Iris pigment epithelial cell (primary cell): ENCODE results near the gene NAPB.
A peak's percentile ranks its signal among the peaks of the same experiment; 100 is the strongest.

Experiments
- DNase-seq: peaks from one replicate; pipeline ENCODE4 v3.0.0-alpha.2; 2011; ENCODE audit warnings: low read depth

NAPB gene

DNA sequence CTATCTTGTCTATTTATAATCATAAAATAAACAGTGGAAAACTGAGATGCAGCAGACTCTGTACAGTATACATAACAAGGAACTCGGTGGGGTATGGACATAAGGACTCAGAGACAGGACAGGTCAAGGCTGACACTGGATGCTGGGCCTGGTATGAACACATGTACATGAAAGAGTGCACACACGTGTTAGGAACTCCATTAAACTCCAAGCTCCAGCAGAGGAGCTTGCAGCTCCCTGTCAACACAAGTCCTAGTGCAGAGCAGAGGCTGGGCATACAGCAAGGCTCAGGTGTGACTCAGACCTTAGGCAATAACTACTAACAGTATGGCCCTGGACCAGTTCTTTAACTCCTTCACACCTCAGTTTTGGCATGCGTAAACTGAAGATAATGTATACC is 17.1 kb downstream of the NAPB start:
- DNase-seq, result peak; percentile 82

DNA sequence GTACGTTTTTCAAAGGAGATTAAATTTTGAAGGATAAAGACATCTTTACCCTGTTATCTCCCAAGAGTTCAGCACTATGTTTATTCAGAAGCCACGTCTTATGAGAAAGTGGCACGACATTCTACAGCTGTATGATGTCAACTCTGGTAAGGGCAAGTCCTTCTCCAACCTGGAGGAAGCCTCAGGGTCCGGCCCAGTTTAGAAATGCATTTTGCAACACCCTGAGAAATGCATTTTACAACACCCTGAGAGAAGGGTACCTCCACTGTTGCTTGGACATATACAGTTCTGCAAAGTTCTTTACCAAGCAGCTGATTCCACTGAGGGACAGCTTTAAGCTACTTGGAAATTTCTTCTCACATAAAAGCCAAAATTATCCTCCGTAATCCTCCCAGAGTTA is 17.5 kb downstream of the NAPB start:
- DNase-seq, result peak; percentile 11

DNA sequence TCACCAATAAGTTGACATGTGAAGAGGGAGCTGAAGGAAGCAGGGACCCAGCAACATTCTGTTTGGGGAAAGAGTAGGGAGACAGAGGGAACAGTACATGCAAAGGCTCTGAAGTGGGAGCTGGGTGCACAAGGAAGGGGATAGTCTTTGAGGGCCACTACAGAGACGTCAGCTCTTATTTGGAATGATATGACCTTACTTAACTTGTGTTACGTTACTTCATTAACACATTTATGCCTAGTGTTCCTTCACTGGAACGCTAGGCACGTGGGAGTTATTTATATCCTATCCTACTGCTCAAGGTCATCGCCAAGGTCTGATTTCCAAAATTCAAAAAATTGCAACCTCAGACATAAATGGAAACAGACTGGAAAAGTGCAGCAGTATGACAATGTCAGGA is 20.2 kb downstream of the NAPB start:
- no peak for DNase-seq

DNA sequence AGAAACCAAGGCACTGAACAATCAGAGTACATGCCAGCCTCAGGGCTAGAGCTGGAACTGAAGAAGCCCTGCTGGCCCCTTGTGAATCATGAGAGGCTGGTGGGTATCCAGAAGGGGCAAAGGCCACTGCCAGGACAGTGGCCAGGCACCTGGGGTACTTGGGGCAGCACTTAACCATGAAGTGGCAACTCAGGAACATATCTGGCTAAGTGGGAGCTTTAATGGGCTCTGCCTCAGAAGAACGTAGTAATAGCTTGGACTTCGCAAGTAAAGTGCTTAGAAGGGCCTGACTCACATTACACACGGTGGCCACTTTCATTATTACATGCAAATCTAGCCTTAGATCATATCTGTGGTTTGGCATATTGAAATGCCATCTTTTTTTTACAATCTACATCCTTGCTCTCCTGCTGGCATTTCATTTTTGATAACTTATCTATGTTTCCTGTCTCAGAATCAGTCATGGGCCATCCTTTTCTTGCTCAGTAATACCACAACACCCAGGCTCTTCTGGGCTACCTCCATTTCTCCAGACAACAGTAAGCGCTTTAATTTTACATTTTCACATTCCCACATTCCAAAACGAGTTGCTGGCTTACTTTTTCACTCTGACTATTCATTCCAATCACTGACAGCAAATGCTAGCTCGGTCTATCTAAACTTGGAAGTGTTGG is 21.6 kb downstream of the NAPB start:
- peak; percentile 72 for DNase-seq

DNA sequence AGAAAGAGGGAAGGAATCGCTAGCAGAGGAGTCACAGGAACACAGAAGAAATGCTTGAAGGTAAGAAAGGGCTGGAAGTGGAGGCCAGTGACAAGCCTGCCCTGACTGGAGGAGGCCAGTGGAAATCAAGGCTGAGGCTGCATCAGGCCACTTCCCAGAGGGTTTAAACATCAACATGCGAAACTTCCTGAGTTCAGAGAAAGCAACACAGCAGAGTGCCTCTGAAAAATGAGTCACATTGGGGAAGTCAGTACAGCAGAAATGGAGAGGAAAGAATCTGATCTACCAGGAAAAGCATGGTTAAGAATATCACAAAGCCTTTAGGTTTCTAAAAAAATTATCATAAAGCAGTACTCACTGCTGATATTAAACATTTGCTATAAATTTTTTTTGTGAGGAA is 23.3 kb downstream of the NAPB start:
- DNase-seq, result peak; percentile 79

DNA sequence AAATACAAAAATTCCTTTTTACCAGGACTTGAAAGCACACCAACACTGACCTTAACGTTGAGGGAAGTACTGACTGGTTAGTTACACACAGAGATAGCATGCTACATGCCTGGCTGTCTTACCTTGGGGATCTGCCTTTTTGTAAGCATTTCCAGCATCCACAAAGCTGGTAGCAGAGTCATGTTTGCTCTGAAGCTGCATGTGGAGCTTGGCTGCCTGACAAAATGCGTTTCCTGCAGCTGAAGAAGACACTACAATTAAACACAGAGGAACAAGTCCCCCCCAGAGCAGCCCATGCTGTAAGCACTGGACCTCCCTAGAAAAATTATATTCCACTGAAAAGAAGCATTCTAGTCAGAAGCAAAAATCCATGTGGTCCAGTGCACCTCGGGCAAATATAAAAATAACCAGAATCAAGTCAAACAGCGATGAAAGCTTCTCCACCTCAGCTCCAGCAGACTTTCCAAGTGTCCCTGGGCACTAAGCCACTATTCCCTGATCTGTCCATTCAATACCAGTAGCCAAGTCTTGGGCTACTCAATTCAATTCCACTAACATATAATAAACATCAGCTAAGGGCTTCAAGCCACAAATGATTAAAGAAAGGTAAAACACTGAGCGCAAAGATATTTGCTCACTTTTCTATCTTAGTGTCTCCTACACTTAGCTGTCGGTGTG is 24.2 kb downstream of the NAPB start:
- peak; percentile 25 for DNase-seq

DNA sequence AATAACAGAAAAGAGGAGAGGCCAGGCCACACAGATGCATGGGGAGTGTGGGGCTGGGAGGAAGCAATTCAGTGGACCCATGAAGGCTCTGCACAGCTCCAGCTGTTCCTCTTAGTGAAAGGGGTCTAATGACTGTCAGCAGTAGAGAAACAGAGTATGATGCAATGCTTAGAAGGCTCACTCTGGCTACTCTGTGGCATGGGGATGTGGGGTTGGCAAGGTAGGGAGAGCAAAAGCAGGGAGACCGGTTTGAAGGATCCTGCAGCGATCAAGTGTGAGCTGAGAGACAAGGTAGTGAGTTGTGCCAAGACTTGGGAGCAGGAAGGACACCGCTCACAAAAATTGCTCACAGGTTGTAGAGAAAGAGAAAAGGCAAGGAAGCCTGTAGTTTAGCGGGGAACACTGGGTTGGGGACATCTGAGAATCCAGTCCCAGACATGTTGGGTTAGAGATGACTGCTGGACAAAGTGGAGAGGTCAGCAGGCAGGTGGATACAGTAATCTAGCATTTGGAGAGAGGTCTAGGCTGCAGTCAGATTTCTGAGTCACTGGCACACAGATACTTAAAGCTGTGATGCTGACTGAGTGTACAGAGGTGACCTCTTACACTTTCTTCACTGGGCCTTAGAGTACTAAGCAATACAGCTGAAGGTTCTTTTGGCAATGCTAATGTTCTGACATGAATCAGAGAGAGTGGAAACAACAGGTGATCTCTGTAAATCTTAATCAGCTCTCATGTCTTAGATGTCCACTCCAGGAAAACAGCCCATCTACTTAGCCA is 27.1 kb downstream of the NAPB start:
- DNase-seq, result peak; percentile 26

DNA sequence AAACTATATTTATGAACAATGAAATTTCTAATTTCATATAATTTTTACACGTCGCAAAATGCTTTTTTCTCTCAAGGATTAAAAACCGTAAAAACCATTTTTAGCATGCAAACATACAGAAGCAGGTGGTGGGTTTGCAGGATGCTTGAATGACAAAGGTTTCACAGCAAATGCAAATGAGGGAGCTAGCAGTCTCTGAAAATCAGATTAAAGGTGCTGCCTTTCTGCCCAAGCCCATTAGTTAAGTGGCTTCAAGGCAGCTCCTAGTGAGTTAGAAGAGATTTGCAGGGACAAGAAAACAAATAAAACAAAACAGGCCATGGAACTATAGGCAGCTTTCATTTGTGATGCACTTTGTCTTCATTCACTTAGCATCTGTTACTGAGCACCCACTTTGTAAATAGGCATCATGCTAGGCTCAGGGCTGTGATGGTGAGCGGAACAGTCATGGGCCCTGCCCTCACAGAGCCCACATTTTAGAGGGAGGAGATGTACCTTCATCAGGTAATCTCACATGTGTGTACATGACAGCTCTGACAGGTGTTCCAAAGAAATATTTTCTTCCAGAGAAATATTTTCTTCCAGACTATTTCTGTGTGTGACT is 29.5 kb downstream of the NAPB start:
- no peak for DNase-seq

DNA sequence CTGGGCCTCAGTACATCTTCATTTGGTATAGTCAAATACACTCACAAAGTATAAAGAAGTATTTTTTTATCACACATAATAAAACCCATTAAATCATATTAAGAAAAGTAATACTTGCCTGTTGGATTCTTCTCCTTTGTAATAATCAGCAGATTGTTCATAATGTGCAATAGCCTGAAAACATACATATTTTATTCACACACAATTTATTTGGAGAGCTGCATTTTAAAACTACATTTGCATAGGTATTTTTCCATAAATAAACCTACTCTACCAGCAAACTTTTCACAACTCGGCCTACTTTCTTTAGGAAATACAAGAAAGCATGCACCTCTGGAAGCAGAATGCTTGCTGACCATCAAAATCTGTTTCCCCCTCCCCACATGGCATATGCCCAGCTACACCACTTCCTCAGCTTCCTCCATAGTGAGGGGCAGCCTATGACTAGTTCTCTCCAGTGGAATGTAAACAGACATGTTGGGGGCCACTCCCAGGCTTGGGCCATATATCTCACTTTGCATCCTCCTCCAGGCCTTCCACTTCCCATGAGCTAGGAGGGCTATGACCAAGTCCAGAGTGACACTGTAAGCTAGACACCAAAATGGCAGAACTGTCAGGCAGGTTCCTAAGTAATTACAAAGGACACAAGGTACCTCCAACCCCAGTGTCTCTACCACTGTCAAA is 31.1 kb downstream of the NAPB start:
- no peak for DNase-seq

DNA sequence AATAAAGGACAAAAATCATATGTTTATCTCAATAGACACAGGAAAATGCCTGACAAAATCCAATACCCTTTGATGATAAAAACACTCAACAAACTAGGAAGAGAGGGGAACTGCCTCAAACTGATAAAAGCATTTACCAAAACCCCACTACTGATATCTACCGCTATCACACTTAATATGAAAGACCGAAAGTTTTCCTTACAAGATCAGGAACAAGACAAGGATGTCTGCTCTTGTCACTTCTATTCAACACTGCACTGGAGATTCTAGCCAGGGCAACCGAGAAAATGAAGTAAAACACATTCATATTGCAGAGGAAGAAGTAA is 34.2 kb downstream of the NAPB start:
- no peak for DNase-seq

DNA sequence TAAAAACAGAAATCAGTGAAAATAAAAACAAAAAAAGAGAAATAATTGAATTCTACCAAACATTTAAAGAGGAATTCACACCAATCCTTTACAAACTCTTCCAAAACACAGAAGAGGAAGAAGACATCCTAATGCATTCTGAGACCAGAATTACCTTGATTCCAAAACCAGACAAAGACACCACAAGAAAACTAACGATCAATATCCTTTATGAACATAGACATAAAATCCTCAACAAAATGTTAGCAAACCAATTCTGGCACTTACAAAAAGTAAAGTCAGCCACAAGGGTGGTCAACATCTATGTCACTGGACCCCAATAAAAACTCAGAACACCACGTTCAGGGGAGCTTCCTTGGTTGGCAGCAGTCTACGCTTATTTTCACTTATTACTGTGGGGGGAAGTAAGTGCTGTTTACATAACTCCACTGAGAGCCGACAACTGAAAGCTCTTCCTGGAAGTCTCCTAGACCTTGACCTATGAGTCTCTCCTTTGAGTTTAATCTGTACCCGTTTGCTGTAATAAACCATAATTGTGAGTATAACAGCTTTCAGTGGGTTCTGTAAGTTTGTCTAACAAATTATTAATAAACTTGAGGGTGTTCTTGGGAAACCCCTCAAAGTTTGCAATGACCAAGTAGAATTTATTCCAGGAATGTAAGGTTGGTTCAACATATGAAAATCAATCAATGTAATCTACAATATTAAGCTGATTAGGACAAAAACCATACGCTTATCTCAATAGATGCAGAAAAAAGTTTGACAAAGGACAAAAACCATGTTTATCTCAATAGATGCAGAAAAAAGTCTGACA is 34.8 kb downstream of the NAPB start:
- DNase-seq, result no peak

DNA sequence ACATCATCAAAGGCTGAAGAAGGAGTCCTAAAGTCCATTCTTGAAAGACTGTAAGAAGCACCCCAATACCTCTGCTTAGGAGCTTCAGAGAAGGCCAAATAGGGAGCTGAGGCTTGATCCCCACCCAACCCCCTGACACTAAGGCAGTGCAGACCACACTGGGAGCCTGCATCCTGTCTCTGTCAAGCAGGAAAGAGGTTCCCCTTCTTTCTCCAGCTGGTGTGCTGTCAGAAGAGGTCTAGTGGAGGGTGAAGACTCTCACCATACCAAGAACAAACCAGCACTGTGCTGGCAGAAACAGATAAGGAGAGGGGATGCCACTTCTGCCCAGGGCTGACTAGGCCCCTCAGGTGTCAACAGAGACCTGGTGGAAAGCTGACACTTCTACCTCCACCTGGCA is 39.4 kb downstream of the NAPB start:
- DNase-seq, result no peak

DNA sequence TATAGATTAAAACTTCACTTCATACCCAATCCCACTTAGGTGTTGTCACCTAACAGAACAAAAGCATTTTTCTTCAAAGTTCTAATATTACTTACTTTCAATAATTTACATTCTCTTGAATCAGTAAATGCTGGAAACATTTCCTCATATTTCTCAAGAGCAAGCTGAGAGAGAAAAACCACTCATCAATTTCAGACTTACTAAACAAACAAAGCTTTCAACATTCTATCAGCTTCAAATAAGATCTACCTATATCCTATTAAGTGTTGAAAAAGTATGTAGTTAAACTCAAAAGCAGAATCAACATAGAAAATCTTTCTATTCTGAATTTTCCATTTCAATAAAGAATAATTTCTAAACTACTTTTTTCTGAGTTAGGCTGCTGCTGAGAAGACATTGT is 41.5 kb downstream of the NAPB start:
- no peak for DNase-seq

DNA sequence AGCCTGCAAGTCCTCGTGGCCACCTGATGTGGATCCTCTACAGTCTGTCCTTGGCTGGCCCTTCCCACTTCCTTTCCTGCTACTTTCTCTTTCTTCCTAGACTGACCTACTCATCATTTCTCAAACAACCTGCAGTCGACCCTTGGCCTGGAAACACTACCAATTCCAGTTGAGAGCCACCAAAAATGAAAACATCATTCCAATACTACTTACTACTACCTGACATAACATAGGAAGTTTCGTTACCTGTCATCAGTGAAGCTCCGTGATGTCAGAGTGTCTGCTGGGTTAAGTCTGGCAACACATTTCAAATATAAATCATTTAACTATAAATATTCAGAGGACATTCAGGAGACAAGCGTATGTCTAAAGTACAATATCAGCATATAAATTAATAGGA is 45.5 kb downstream of the NAPB start:
- DNase-seq, result no peak

DNA sequence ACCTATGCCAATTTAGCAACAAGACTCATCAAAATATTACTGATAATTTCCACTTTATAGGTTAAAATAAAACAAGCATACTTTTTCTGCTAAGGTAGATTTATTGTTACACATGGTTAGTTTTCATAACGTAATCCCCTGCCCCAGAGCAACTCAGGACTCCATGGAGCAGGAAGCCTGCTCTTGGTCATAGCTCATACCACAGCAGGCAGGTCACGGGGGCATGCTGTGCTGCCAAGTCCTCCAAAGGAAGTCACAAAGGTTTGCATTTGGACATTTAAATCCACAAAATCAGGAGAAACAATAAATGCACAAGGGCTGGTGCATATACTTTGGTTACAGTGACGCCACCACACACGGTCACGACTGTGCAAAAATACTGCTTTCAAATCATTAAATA is 46.8 kb downstream of the NAPB start:
- peak; percentile 41 for DNase-seq

DNA sequence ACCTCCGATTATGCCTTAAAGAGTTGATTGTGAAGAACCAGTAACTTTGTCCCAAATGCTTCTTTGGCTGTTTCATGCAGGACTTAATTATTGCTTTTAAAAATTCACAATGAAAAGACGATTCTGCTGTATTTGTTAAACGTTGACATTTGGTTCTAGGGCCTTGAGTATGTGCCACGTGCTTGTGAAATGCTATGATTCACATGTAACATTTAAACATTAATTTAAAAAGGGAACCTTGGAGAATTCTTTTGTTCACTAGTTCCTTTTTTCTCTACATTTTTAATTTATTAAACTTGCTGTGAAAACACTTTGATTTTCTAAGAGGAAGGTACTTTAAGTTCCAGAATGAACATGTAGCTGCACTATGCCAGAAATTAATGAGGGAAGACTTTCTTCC is 49.8 kb downstream of the NAPB start:
- no peak for DNase-seq

DNA sequence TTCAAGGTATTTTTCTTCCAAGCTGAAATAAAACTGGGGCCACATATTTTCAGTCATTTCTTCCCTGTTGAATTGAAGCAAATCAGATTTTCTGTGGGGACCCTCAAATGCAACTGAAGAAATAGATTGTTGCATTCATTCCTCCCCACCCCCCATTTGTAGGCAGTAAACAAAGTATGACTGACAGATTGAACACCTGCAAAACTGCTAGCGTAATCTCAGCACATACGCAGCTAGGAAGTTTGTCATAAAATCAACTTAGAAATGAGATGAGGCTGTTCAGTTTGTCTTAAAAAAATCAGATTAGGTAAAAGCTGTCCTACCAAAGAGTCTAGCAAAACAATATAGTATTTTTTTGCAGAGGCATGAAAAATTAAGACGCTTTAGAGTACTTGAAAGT is 50.4 kb downstream of the NAPB start:
- DNase-seq, result no peak

DNA sequence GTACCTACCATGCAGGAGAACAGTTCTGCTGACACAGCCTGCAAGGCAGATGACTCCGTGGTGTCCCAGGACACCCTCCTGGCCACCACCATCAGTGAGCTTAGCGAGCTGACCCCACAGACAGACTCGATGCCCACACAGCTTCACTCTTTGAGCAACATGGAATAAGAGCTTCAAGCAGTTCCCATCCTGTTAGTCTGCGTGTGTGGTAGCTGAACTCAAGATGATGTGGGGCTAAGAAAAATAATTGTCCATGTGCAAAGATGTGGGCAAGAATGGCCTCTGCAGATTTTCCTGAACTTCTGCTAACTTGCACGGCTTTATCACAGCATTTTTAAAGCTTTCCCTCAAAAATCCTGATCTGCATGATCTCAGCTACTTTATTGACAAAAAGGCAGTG is 51.0 kb downstream of the NAPB start:
- DNase-seq, result no peak

DNA sequence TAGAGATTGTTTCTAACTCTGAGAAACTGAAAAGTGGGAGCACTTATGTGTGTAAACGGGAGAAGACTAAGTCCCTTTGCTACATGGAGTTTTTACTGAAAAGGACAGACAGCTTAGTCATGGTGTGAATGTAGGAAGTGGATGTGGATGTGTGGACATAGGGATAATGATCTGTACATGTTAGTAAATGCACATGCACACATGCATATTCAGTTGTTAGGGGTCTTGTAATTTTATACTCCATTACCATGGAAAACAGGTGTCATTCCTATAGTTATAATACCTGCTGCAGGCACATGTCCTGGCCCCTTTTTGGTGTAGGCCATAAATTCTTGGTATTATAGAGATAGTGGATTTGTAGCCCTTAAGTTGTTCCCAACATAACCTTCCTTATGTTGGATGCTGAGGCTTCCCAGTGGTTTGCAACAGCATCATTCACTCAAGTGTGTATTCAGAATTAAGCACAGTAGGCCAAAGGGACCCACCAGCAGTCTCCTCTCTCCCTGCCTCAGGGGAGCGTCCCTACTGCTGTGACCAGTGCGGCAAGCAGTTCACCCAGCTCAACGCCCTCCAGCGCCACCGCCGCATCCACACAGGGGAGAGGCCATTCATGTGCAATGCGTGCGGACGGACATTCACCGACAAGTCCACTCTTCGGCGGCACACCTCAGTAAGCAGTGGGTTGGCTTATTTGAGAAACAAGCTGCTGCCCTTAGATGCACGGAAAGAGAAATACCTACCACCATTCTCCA is 52.0 kb downstream of the NAPB start:
- DNase-seq, result no peak

DNA sequence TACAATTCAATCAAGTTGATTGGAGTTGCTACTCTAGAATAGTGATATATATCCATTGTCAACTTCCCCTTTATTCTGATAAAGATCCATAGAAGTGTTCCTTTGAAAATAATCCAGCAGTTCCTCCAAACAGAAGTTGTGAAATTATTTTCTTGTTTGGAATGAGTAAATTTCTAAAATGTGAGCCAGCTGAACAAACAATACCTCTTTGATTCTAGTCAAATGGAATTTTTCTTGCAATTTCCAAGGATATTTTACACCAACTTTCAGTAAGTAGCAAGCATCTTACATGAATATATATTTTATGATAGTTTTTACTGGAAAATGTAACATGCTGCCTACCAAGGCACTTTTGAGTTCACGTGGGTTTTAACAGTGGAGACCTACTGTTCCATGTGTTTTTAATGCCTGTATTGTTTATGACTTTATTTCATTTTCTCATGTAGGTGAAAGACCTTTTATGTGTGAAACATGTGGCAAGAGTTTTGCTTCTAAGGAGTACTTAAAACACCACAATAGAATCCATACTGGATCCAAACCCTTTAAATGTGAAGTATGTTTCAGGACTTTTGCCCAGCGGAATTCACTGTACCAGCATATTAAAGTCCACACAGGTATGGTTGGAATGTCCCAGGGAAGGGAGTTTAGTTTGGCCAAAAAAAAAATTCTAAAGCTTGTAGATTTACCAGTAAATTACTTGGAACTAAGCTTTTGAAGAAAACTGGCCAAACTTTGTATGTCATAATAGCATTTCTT is 52.8 kb downstream of the NAPB start:
- peak; percentile 38 for DNase-seq
